Fibroblast of lung (primary cell): ENCODE data around the gene CCDC102B. TPM values are rescaled to one million over a fixed set of nuclear protein-coding genes. Genes with fewer than 3 reads are reported as not detected.

Experiments
- DNase-seq, 2 donors: peaks; one replicate each; pipeline versions ENCODE4 v3.0.0 to v3.0.0-alpha.2; 2010; ENCODE audit warnings: low read depth in 2 of 2
- H2AFZ ChIP-seq: 2 replicates; pipeline ENCODE4 v1.5.1; 2012; ENCODE audit warnings: low read length, control low read depth, inconsistent platforms
- H3K27ac ChIP-seq: 2 replicates; pipeline ENCODE4 v1.5.1; 2011; ENCODE audit warnings: low read length, control low read depth; ENCODE audit not compliant: insufficient read depth
- H3K27me3 ChIP-seq: 2 replicates; pipeline ENCODE4 v1.5.1; 2011; ENCODE audit warnings: mild to moderate bottlenecking, low read length; ENCODE audit not compliant: control insufficient read depth, insufficient read depth
- H3K36me3 ChIP-seq: 2 replicates; pipeline ENCODE4 v1.5.1; 2011; ENCODE audit warnings: low read length; ENCODE audit not compliant: control insufficient read depth, insufficient read depth
- H3K4me1 ChIP-seq: 2 replicates; pipeline ENCODE4 v1.5.1; 2011; ENCODE audit warnings: low read length; ENCODE audit not compliant: control insufficient read depth, insufficient read depth; ENCODE audit errors: extremely low read depth
- H3K4me2 ChIP-seq: 2 replicates; pipeline ENCODE4 v1.5.1; 2011; ENCODE audit warnings: low read length, control low read depth; ENCODE audit not compliant: insufficient read depth; ENCODE audit errors: extremely low read depth
- H3K4me3 ChIP-seq, 4 experiments: fragments of 200-600 bp in 1 of 4; sonication (generic) in 1 of 4; replicated peaks in 1 of 4; 2 replicates each; pipeline ENCODE4 v1.5.1; 2011 to 2016; ENCODE audit warnings: low read length in 4 of 4, low read depth in 3 of 4, mild to moderate bottlenecking in 3 of 4, control low read depth in 2 of 4, inconsistent platforms in 1 of 4, mixed read lengths in 1 of 4; ENCODE audit not compliant: insufficient read depth in 1 of 4; ENCODE audit errors: control extremely low read depth in 1 of 4
- H3K79me2 ChIP-seq: 2 replicates; pipeline ENCODE4 v1.5.1; 2012; ENCODE audit warnings: mild to moderate bottlenecking, low read length, inconsistent platforms; ENCODE audit not compliant: control insufficient read depth, insufficient read depth
- H3K9ac ChIP-seq: 2 replicates; pipeline ENCODE4 v1.5.1; 2011; ENCODE audit warnings: mild to moderate bottlenecking, low read length, control low read depth; ENCODE audit not compliant: insufficient read depth
- H3K9me3 ChIP-seq: 2 replicates; pipeline ENCODE4 v1.5.1; 2012; ENCODE audit warnings: low read depth, low read length; ENCODE audit not compliant: control insufficient read depth, insufficient read depth
- H4K20me1 ChIP-seq: 2 replicates; pipeline ENCODE4 v1.5.1; 2011; ENCODE audit warnings: low read length; ENCODE audit not compliant: control insufficient read depth, insufficient read depth; ENCODE audit errors: extremely low read depth
- CTCF ChIP-seq, 2 donors: IDR thresholded peaks in 1 of 2; conservative IDR thresholded peaks in 1 of 2; 1 replicate in 1 of 2; 2 replicates in 1 of 2; pipeline ENCODE4 v1.5.1; 2011 to 2012; ENCODE audit warnings: low read length in 2 of 2, control low read depth in 1 of 2, inconsistent platforms in 1 of 2, low read depth in 1 of 2, mild to moderate bottlenecking in 1 of 2
- EZH2 ChIP-seq: IDR thresholded peaks from 2 replicates; pipeline ENCODE4 v1.5.1; 2012; ENCODE audit warnings: low read length, control low read depth, mild to moderate bottlenecking; ENCODE audit errors: missing control alignments
- polyA plus RNA-seq, 2 donors: library from polyadenylated mRNA; depleted of rRNA in 1 of 2; stranded (reverse) in 1 of 2; unstranded in 1 of 2; fragments of >200 nt; gene quantifications; 2 replicates each; pipeline ENCODE4 v1.2.1, GENCODE V29; 2011 to 2012; ENCODE audit warnings: missing spikeins in 1 of 2
- total RNA-seq: library from RNA; depleted of rRNA; stranded (reverse); fragments of >200 nt; gene quantifications from 2 replicates; pipeline ENCODE4 v1.2.1, GENCODE V29; 2014

CCDC102B gene
- total and polyA plus RNA-seq, 2 donors (not counting 1 experiment from before 2014, with no cell fraction given), result 33.7 to 35.3 TPM

GRCh38 chr18:68972176-68972575 lies 174.3 kb downstream of the CCDC102B start:
- no peak overlapping the region for H3K27ac ChIP-seq
- no peaks in the 10 kb centered on the region for H3K27me3 ChIP-seq
- H3K4me2 ChIP-seq, result no peak overlapping the region
- no peak for DNase-seq
- H4K20me1 ChIP-seq, result no peaks in the 10 kb centered on the region
- H3K79me2 ChIP-seq, result no peaks in the 10 kb centered on the region
- TF ChIP-seq EZH2 (no peak), CTCF (conservative IDR thresholded peaks at IDR 0.05 in 1 of 2, IDR thresholded peaks at IDR 0.05 in 1 of 2; ENCODE audit: low read depth in 1 of 2, low read length in 2 of 2) (no peak)
- H2AFZ ChIP-seq, result no peak overlapping the region
- no peaks in the 10 kb centered on the region for H3K9me3 ChIP-seq
- no peaks in the 10 kb centered on the region for H3K36me3 ChIP-seq
- no peak overlapping the region for H3K9ac ChIP-seq
- no peaks in the 10 kb centered on the region for H3K4me1 ChIP-seq
- no peak overlapping the region for H3K4me3 ChIP-seq

- DNase-seq, result no peak
- Histone ChIP-seq H4K20me1 (no peaks in the 10 kb centered on the region), H3K27ac (no peak overlapping the region), H3K4me1 (no peaks in the 10 kb centered on the region), H3K4me2 (no peak overlapping the region), H3K36me3 (no peaks in the 10 kb centered on the region), H3K79me2 (no peaks in the 10 kb centered on the region), H2AFZ (no peak overlapping the region), H3K27me3 (no peaks in the 10 kb centered on the region), H3K9me3 (no peaks in the 10 kb centered on the region), H3K4me3 (no peak overlapping the region), H3K9ac (no peak overlapping the region)
- TF ChIP-seq EZH2, result no peak
- TF ChIP-seq CTCF (conservative IDR thresholded peaks at IDR 0.05 in 1 of 2, IDR thresholded peaks at IDR 0.05 in 1 of 2; ENCODE audit: low read depth in 1 of 2, low read length in 2 of 2), result no peak
These were observed 181.9 kb downstream of the CCDC102B start for GRCh38 chr18:68979737-68980136.

DNA sequence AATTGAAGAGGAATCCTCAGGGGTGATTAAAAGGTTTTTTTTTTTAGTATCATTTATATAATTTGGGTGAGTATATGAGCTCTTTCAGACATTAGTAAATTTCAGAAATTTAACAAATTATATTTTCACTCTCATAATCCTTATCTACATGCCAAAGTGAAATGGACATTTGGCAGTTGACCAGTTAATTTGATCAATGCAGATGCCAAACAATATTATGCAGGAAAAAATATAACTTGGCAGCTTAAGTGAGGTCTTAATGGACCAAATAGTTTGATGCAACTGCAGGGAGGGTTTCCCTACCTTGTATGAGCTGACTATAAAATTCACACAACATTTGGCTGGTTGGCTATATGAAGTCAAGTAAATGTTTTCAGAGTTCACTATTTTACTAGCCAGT lies 185.2 kb downstream of the CCDC102B start:
- H3K4me3 ChIP-seq, result no peak overlapping the region
- no peak overlapping the region for H3K27ac ChIP-seq
- no peaks in the 10 kb centered on the region for H4K20me1 ChIP-seq
- TF ChIP-seq CTCF (conservative IDR thresholded peaks at IDR 0.05 in 1 of 2, IDR thresholded peaks at IDR 0.05 in 1 of 2; ENCODE audit: low read depth in 1 of 2, low read length in 2 of 2) (no peak), EZH2 (no peak)
- H3K4me2 ChIP-seq, result no peak overlapping the region
- no peaks in the 10 kb centered on the region for H3K27me3 ChIP-seq
- H2AFZ ChIP-seq, result no peak overlapping the region
- no peaks in the 10 kb centered on the region for H3K4me1 ChIP-seq
- no peaks in the 10 kb centered on the region for H3K79me2 ChIP-seq
- no peaks in the 10 kb centered on the region for H3K36me3 ChIP-seq
- H3K9ac ChIP-seq, result no peak overlapping the region
- no peaks in the 10 kb centered on the region for H3K9me3 ChIP-seq
- DNase-seq, result no peak
